ENCODE data around the gene SSR3. TPM values are rescaled to one million over a fixed set of nuclear protein-coding genes. Genes with fewer than 3 reads are reported as not detected.
A peak's percentile ranks its signal among the peaks of the same experiment; 100 is the strongest.

The SSR3 gene
- polyA plus RNA-seq, 1 donor, result 159 TPM

- DNase-seq, result no peak
Measured at GRCh38 chr3:156539802-156540201, 15.1 kb downstream of the SSR3 start.

DNA sequence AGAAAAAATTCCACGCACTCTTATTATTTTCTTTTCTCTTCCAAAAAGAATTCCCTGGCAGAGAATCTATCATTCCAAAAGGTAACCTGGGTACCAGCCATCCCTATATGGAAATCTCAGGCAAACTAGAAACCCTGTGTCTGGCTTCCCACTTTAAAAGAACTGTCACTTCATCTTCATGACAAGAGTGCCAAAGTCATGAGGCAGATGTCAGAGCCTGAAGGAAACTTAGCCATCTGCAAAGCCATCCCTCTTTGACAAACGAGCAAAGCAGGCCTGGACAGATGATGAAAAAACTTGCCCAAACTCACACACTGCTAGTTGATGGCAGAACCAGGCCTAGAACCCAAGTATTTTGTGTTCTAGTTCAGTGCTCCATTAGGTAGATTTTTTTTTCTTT lies 15.9 kb downstream of the SSR3 start:
- DNase-seq, result no peak

- no peak for DNase-seq
Measured at GRCh38 chr3:156536524-156537316, 18.2 kb downstream of the SSR3 start.

GRCh38 chr3:156535798-156536197 lies 19.1 kb downstream of the SSR3 start:
- no peak for DNase-seq

DNA sequence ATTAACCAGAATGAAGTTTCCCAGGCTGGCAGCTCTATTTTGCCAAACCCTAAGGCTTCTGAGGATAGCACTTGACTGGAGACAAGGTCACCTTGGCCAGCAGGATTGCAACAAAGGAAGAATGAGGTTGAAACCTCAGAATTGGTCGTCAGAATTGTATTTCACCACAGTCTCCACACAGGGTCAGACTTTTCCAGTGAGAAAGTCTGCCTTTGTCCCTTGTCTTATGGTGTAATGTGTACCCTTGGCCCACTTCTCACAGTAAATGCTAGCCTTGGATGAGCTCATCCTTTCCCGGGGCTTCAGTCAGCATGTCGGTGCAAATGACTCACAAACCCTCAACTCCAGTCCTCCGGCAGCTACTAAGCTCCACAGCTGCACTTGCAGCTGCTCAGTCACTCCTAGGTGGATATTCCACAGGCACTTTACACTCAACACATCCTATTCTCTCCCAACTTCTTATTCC lies 19.7 kb downstream of the SSR3 start:
- peak; percentile 65 for DNase-seq

DNA sequence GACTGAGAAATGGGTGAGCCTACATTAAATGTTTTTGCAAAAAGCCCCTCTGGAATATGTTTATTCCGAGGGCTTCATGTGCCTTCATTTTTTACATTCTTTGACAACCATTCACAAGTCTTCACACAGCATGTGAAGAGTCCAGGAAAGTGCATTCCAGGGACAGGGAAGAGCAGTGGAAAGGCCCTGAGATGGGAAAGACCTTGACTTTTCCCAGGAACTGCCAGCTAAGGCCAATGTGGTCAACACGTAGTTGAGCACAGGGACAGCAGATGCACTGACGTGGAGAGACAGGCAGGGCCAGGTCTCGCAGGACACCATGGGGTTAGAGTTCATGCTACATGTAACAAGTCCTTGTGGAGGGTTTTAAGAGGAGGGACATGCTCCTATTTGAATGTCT lies 21.7 kb downstream of the SSR3 start:
- no peak for DNase-seq

GRCh38 chr3:156532730-156533129 lies 22.2 kb downstream of the SSR3 start:
- no peak for DNase-seq

- DNase-seq, result no peak
Measured at GRCh38 chr3:156530980-156531379, 23.9 kb downstream of the SSR3 start.

GRCh38 chr3:156527060-156527459 lies 27.9 kb downstream of the SSR3 start:
- no peak for DNase-seq

- no peak for DNase-seq
Measured at GRCh38 chr3:156525808-156526207, 29.1 kb downstream of the SSR3 start.

DNA sequence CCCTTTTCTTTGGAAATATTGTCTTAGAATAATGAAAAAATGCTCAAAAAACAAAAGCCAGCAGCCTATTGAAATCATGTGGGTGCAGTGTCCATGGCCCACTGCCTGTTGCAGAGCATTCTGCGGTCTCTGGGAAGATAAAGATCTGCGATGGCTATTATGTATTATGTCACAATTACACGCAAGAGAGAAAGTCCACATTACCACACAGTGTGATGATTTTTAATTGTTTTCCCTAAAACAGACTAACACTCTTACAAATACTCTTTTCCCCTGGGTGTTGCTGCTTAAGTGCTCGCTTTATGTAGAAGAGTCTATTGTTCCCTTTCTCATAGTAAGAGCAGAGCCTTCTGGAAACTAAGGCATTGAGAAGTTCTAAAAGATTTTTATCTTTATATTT lies 32.2 kb downstream of the SSR3 start:
- no peak for DNase-seq

GRCh38 chr3:156519758-156520162 lies 35.2 kb downstream of the SSR3 start:
- DNase-seq, result no peak

DNA sequence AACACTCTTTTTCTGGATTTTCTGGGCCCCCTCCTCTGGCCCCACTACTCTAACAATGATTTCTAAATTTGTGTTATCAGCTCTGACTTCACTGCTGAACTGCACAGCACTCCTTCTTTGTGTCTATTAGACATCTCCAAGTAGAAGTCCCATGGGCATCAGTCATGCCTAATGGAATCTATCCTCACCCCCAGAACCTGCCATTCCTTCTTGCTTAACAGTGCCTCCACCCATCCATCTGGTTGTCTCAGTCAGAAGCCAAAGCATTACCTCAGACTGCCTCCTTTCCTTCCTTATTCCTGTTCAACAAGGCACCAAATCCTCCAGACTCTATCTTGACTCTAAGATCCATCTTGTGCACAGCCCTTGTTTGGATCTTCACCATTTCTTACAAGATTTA lies 36.2 kb downstream of the SSR3 start:
- no peak for DNase-seq

DNA sequence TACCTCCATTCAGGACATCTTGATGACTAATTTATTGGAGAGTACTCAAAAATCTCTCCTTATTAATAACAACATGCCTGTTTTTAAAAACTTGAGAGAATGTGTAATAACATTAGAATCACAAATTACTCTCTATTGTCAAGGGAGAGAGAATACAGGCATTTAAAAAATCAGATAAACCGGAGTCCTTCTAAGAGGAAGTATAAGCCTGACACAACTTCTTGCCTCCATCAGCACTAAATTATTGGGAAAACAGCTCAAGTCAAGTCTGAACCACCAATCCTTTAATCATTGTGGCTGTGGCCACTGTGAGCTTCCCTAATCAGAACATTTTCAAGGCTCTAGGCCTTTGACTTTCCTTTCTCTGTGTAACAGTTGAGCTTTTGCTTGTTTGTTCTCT lies 38.0 kb downstream of the SSR3 start:
- DNase-seq, result no peak

- no peak for DNase-seq
Measured at GRCh38 chr3:156516284-156516683, 38.6 kb downstream of the SSR3 start.

- DNase-seq, result no peak
Measured at GRCh38 chr3:156513619-156514018, 41.3 kb downstream of the SSR3 start.

- no peak for DNase-seq
Measured at GRCh38 chr3:156511987-156512677, 42.8 kb downstream of the SSR3 start.

GRCh38 chr3:156509189-156510174 lies 45.4 kb downstream of the SSR3 start:
- peak; percentile 71 for DNase-seq

DNA sequence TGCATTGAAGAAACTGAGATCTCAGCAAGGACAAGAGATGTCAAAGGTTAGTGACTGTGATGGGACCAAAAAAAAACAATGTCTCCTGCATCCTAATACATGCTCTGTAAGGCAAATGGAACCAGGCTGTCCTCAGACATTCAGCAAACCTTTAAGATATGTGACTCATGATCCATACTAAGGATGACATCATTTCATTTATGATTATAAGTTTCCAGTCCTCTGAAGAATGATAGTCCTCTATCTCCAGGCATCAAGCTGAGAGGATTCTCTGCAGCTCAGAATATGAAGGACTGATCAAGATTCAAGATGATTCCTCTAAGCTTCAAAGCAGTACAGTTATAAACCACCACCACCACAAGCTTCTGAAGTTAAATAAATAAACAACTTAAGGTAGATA lies 47.6 kb downstream of the SSR3 start:
- no peak for DNase-seq

DNA sequence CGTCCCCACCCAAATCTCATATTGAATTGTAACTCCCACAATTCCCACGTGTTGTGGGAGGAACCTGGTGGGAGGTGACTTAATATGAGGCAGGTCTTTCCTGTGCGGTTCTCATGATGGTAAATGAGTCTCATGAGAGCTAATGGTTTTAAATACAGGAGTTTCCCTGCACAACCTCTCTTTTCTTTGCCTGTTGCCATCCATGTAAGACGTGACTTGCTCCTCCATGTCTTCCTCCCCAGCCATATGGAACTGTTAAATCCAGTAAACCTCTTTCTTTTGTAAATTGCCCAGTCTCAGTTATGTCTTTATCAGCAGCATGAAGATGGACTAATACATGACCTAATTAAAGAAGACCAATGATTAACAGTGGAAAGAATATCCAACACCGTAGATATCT lies 56.6 kb downstream of the SSR3 start:
- no peak for DNase-seq

- DNase-seq, result no peak
Measured at GRCh38 chr3:156497326-156497725, 57.6 kb downstream of the SSR3 start.

DNA sequence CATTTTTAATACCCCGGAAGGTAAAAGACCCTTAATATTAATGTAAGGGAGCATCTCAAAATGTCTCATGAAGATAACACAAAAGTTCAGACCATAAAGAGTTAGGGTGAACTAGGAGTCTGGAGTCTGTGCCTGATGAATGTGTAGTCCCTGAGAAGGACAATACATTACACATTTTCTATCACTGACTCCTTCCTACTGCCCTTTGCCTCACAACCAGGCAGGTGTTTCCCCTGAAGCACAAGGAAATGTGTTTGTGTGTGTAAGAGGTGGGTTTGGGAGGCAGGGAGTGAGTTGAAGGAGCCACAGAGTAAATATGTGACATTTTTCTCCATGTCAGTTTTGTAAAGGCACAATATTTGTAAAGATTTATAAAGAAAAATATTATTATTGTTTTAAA lies 59.1 kb downstream of the SSR3 start:
- no peak for DNase-seq
